Hepatocyte (in vitro differentiated cells): ENCODE data around the gene SYNDIG1. TPM values are rescaled to one million over a fixed set of nuclear protein-coding genes. Genes with fewer than 3 reads are reported as not detected.

ENCODE experiments used
- DNase-seq: peaks from one replicate; pipeline ENCODE4 v3.0.0-alpha.2; 2016; ENCODE audit warnings: low spot score
- H2AFZ ChIP-seq: fragments of 200-600 bp; sonication (generic); 2 replicates; pipeline ENCODE4 v1.6.0; 2016; ENCODE audit warnings: antibody characterized with exemption, mild to moderate bottlenecking
- H3K27ac ChIP-seq: fragments of 200-600 bp; sonication (generic); 2 replicates; pipeline ENCODE4 v1.5.1; 2016; ENCODE audit warnings: mild to moderate bottlenecking
- H3K27me3 ChIP-seq: fragments of 200-600 bp; sonication (generic); 2 replicates; pipeline ENCODE4 v1.6.1; 2016
- H3K36me3 ChIP-seq: fragments of 200-600 bp; sonication (generic); replicated peaks from 2 replicates; pipeline ENCODE4 v1.5.1; 2016; ENCODE audit warnings: low read depth; ENCODE audit not compliant: insufficient read depth
- H3K4me1 ChIP-seq: fragments of 200-600 bp; sonication (generic); 2 replicates; pipeline ENCODE4 v1.5.1; 2016; ENCODE audit warnings: mild to moderate bottlenecking, moderate library complexity; ENCODE audit not compliant: insufficient read depth
- H3K4me2 ChIP-seq: fragments of 200-600 bp; sonication (generic); 2 replicates; pipeline ENCODE4 v1.6.0; 2016
- H3K4me3 ChIP-seq: fragments of 200-600 bp; sonication (generic); 2 replicates; pipeline ENCODE4 v1.5.1; 2016; ENCODE audit warnings: mild to moderate bottlenecking
- H3K79me2 ChIP-seq: fragments of 200-600 bp; sonication (generic); 2 replicates; pipeline ENCODE4 v1.6.0; 2017; ENCODE audit warnings: mild to moderate bottlenecking
- H3K9me2 ChIP-seq: fragments of 200-600 bp; sonication (generic); replicated peaks from 2 replicates; pipeline ENCODE4 v1.6.0; 2017; ENCODE audit warnings: mild to moderate bottlenecking; ENCODE audit not compliant: insufficient read depth
- H3K9me3 ChIP-seq: fragments of 200-600 bp; sonication (generic); 2 replicates; pipeline ENCODE4 v1.5.1; 2016; ENCODE audit warnings: low read depth, mild to moderate bottlenecking
- H4K20me1 ChIP-seq: fragments of 200-600 bp; sonication (generic); 2 replicates; pipeline ENCODE4 v1.6.0; 2016; ENCODE audit warnings: mild to moderate bottlenecking; ENCODE audit not compliant: insufficient read depth, poor library complexity, severe bottlenecking
- EZH2 ChIP-seq: fragments of 200-600 bp; sonication (generic); IDR thresholded peaks from 2 replicates; pipeline ENCODE4 v1.6.1; 2016; ENCODE audit warnings: antibody characterized with exemption, mild to moderate bottlenecking, borderline replicate concordance
- EZH2phosphoT487 ChIP-seq: fragments of 200-600 bp; sonication (generic); IDR thresholded peaks from one replicate; pipeline ENCODE4 v1.6.1; 2018; ENCODE audit warnings: antibody characterized with exemption, mild to moderate bottlenecking, low read depth, moderate library complexity; ENCODE audit not compliant: unreplicated experiment, severe bottlenecking
- WGBS: methylation state at CpG from one replicate; pipeline ENCODE4 v1.1.6; 2016; ENCODE audit warnings: low lambda C conversion rate; ENCODE audit errors: missing lambda C conversion rate; 5-methylcytosine and 5-hydroxymethylcytosine counted together
- polyA plus RNA-seq: library from polyadenylated mRNA; unstranded; fragments of >200 nt; fragmentation: Nextera tagmentation; extraction: Ambion mirVana; gene quantifications from 2 replicates; pipeline ENCODE4 v1.2.1, GENCODE V29; 2016
- total RNA-seq: library from RNA; depleted of rRNA; stranded (reverse); fragments of >200 nt; gene quantifications from 2 replicates; pipeline ENCODE4 v1.2.3, GENCODE V29; 2014
- TF ChIP-seq, protein P1 (sequence below): fragments of 200-600 bp; sonication (generic); IDR thresholded peaks from 2 replicates; pipeline ENCODE4 v1.5.1; 2016; ENCODE audit warnings: antibody characterized with exemption, mild to moderate bottlenecking; ENCODE audit not compliant: poor library complexity

The SYNDIG1 gene
- total and polyA plus RNA-seq, 2 experiments from 2014 or later: 1.5 to 2.3 TPM

DNA sequence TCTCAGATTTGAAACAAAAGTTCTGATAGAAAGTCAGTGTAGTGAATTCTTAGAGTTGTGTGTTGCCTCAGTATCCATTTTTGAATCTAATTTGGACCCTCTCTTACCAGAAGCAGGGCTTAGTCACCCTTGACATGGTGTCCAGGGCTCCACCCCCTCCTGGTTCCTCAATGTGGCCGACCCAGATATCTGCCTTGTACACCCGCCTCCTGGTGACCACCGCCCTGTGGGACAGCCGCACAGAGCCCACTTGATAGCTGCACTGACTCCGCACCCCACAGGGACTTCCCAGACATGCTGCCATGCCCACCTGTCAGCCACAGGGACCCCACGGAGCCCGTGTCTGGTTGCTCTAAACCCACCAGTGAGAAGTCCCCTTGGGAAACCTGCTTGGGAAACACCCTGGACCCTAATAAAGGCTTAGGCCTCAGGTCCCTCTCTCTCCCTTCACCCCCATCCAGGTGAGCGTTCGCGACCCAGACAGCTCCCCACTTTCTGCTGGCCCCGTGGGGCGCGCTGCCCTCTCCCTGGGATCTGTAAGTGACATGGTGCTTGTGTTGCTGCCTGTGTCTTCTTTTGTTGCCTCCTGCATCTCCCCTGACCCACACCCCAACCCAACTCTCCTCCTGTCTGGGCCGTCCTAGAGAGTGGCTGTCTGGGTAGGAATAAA lies 47.2 kb upstream of the SYNDIG1 start:
- no peaks in the 10 kb centered on the region for H3K79me2 ChIP-seq
- H3K9me2 ChIP-seq: no peaks in the 10 kb centered on the region
- DNase-seq: no peak
- no peak overlapping the region for H2AFZ ChIP-seq
- no peaks in the 10 kb centered on the region for H4K20me1 ChIP-seq
- H3K4me1 ChIP-seq: no peaks in the 10 kb centered on the region
- TF ChIP-seq, protein P1, sequence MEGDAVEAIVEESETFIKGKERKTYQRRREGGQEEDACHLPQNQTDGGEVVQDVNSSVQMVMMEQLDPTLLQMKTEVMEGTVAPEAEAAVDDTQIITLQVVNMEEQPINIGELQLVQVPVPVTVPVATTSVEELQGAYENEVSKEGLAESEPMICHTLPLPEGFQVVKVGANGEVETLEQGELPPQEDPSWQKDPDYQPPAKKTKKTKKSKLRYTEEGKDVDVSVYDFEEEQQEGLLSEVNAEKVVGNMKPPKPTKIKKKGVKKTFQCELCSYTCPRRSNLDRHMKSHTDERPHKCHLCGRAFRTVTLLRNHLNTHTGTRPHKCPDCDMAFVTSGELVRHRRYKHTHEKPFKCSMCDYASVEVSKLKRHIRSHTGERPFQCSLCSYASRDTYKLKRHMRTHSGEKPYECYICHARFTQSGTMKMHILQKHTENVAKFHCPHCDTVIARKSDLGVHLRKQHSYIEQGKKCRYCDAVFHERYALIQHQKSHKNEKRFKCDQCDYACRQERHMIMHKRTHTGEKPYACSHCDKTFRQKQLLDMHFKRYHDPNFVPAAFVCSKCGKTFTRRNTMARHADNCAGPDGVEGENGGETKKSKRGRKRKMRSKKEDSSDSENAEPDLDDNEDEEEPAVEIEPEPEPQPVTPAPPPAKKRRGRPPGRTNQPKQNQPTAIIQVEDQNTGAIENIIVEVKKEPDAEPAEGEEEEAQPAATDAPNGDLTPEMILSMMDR: no peak
- TF ChIP-seq EZH2phosphoT487: no peak
- TF ChIP-seq EZH2: no peak
- H3K27me3 ChIP-seq: no peaks in the 10 kb centered on the region
- H3K4me3 ChIP-seq: no peak overlapping the region
- no peaks in the 10 kb centered on the region for H3K9me3 ChIP-seq
- H3K27ac ChIP-seq: no peak overlapping the region
- no peak overlapping the region for H3K4me2 ChIP-seq
- 95% methylated on average over 14 of the region's 14 CpGs for WGBS
- H3K36me3 ChIP-seq: no peaks in the 10 kb centered on the region

DNA sequence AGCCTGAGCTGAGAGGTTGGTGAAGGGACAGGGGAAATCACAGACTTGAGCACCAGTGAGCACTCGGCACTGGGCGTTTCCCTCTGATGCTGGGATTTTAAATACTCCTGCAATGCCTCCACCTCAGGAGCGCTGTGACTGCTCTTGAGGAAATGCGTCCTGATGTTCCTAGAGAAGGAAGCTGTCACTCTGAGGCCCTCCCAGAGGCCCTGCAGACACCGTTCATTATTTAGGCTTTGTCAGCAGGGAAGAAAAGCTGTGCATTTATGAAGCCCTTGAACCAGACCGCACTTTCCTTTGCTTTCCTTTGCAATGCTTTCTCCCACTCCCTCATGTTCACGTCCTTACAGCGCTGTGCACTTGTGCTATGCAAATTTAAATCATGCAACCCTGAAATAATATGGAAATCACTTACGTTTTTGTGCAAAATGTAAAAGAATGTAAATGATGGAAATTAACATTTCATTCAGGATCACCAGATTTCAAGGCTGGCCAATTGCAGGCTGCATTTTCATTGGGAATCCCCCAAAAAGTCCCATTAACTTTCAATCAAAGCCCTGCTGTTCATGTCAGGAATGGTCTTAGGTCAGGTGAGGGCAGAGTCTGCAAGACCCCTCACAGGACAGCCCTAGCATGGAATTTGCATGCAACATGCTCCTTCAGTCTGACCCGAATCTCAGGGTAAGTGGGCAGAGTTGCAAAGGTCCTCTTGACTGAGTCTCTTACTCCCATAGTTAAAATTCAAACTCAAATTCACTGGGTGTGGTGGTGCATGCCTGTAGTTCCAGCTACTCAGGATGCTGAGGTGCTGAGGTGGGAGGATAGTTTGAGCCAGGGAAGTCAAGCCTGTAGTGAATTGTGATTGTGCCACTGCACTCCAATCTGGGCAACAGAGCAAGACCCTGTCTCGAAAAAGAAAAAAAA lies 45.8 kb upstream of the SYNDIG1 start:
- no peaks in the 10 kb centered on the region for H3K9me3 ChIP-seq
- H3K27me3 ChIP-seq: no peaks in the 10 kb centered on the region
- H3K9me2 ChIP-seq: no peaks in the 10 kb centered on the region
- WGBS: 73% methylated on average over 11 of the region's 11 CpGs
- H4K20me1 ChIP-seq: no peaks in the 10 kb centered on the region
- H3K79me2 ChIP-seq: no peaks in the 10 kb centered on the region
- DNase-seq: no peak
- no peaks in the 10 kb centered on the region for H3K4me1 ChIP-seq
- H3K27ac ChIP-seq: no peak overlapping the region
- H2AFZ ChIP-seq: no peak overlapping the region
- no peak overlapping the region for H3K4me2 ChIP-seq
- H3K4me3 ChIP-seq: no peak overlapping the region
- H3K36me3 ChIP-seq: no peaks in the 10 kb centered on the region
- no peak for TF ChIP-seq EZH2
- TF ChIP-seq EZH2phosphoT487: no peak
- TF ChIP-seq, protein P1: no peak

DNA sequence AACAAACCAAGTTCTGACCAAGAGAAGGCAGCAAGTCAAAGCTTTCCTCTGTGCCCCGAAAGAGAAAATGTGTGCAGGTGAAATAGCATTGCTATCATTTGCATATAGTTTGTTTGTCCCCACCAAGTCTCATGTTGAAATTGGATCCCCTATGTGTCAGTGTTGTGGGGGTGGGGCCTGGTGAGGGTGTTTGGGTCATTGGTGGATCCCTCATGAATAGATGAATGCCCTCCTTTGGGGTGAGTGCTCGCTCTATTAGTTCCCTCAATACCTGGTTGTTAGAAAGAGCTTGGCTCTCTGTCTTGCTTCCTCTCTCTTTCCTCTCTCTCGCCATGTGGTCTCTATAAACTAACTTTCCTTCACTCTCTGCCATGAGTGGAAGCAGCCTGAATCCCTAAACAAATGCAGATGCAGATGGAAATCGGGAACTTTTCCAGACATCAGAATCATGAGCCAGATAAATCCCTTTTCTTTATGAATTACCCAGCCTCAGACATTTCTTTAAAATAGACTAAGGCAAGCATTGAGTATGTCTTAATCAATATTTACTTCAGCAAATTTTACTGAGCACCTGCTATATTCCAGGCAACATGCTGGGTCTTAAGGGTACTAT lies 43.8 kb upstream of the SYNDIG1 start:
- no peak overlapping the region for H2AFZ ChIP-seq
- no peaks in the 10 kb centered on the region for H3K4me1 ChIP-seq
- no peak overlapping the region for H3K4me3 ChIP-seq
- H4K20me1 ChIP-seq: no peaks in the 10 kb centered on the region
- no peaks in the 10 kb centered on the region for H3K27me3 ChIP-seq
- WGBS: 81% methylated on average over 4 of the region's 4 CpGs
- TF ChIP-seq, protein P1: no peak
- TF ChIP-seq EZH2phosphoT487: no peak
- TF ChIP-seq EZH2: no peak
- no peaks in the 10 kb centered on the region for H3K9me2 ChIP-seq
- H3K27ac ChIP-seq: no peak overlapping the region
- no peak for DNase-seq
- H3K36me3 ChIP-seq: no peaks in the 10 kb centered on the region
- no peaks in the 10 kb centered on the region for H3K9me3 ChIP-seq
- H3K79me2 ChIP-seq: no peaks in the 10 kb centered on the region
- H3K4me2 ChIP-seq: no peak overlapping the region
